PFSK-1 (cell line): ENCODE measurements around the gene IFNK.

Experiments used
- FOXP2 ChIP-seq: optimal IDR thresholded peaks from 2 replicates; pipeline ENCODE3; 2011; ENCODE audit warnings: borderline replicate concordance, control low read depth, inconsistent platforms; ENCODE audit not compliant: insufficient read depth; ENCODE audit errors: extremely low read length, extremely low read depth
- POLR2AphosphoS5 ChIP-seq: IDR thresholded peaks from 2 replicates; pipeline ENCODE4 v1.6.1; 2012; ENCODE audit warnings: low read depth, mild to moderate bottlenecking, control low read depth, low read length, moderate library complexity
- REST ChIP-seq, 2 experiments: IDR thresholded peaks; 2 replicates each; pipeline versions ENCODE4 v1.6.1 to v1.8.0; 2011 to 2012; ENCODE audit warnings: low read depth in 2 of 2, low read length in 2 of 2, control low read depth in 1 of 2, inconsistent platforms in 1 of 2, mild to moderate bottlenecking in 1 of 2, moderate library complexity in 1 of 2; ENCODE audit not compliant: insufficient read depth in 1 of 2
- SIN3A ChIP-seq: IDR thresholded peaks from 2 replicates; pipeline ENCODE4 v1.6.1; 2012; ENCODE audit warnings: mild to moderate bottlenecking, low read length, moderate library complexity, borderline replicate concordance; ENCODE audit not compliant: insufficient read depth
- TAF1 ChIP-seq: IDR thresholded peaks from 2 replicates; pipeline ENCODE4 v1.6.1; 2012; ENCODE audit warnings: low read length, control low read depth, borderline replicate concordance; ENCODE audit not compliant: insufficient read depth

The IFNK gene

GRCh38 chr9:27489087-27489876, 34.8 kb upstream of the IFNK start:
- no peak for TF ChIP-seq FOXP2
- no peak for TF ChIP-seq REST (IDR thresholded peaks at IDR 0.05; ENCODE audit: insufficient read depth in 1 of 2, low read depth in 2 of 2, low read length in 2 of 2)
- no peak for TF ChIP-seq TAF1
- no peak for TF ChIP-seq SIN3A
- TF ChIP-seq POLR2AphosphoS5: no peak

- TF ChIP-seq POLR2AphosphoS5 (no peak), SIN3A (no peak), REST (IDR thresholded peaks at IDR 0.05; ENCODE audit: insufficient read depth in 1 of 2, low read depth in 2 of 2, low read length in 2 of 2) (no peak), FOXP2 (no peak), TAF1 (no peak)
These were observed 32.9 kb upstream of the IFNK start for GRCh38 chr9:27491154-27491553.

GRCh38 chr9:27495480-27496134, 28.5 kb upstream of the IFNK start:
- TF ChIP-seq POLR2AphosphoS5: no peak
- no peak for TF ChIP-seq REST (IDR thresholded peaks at IDR 0.05; ENCODE audit: insufficient read depth in 1 of 2, low read depth in 2 of 2, low read length in 2 of 2)
- TF ChIP-seq SIN3A: no peak
- TF ChIP-seq TAF1: no peak
- TF ChIP-seq FOXP2: no peak

GRCh38 chr9:27496135-27496504, 28.0 kb upstream of the IFNK start:
- no peak for TF ChIP-seq FOXP2
- no peak for TF ChIP-seq TAF1
- no peak for TF ChIP-seq REST (IDR thresholded peaks at IDR 0.05; ENCODE audit: insufficient read depth in 1 of 2, low read depth in 2 of 2, low read length in 2 of 2)
- TF ChIP-seq POLR2AphosphoS5: no peak
- TF ChIP-seq SIN3A: no peak
